Activated CD4-positive, alpha-beta T cell treated with anti-CD3 and anti-CD28 coated beads for 4 hours (primary cell): ENCODE results near the gene GNS.
A peak's percentile ranks its signal among the peaks of the same experiment; 100 is the strongest.

Experiments used
- DNase-seq, 2 donors: peaks; one replicate each; pipeline ENCODE4 v3.0.0-alpha.2; 2020

The GNS gene

DNA sequence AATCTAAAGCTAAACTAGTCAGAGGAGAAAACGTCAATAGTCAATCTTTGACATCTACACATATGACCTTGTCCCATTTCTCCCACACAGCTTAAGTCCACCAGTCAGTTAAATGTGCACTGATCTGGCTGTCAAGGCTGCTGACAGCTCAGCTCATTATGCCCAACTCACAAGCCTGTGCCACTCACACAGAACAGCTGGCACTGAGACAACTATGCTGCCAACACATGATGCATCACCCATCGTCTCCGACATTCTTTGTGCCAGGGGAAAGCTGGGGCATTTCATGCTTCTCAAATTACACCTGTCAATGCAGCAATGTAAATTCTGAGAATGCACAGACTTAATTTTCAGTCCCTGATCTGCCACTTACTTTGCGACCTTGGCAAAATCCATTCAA lies 25.3 kb downstream of the GNS start:
- DNase-seq = no peak

DNA sequence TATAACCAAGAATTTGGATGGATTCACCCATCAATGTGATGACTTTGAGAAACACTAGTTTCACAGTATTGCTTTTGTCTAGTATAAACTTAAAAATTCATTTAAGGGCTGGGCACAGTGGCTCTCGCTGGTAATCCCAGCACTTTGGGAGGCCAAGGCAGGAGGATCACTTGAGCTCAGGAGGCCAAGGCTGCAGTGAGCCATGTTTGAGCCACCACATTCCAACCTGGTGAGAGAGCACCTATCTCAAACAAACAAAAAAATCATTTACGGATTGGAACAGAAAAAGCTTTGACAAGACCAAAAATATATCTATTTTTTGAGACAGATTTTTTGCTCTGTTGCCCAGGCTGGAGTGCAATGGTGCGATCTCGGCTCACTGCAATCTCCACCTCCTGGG lies 27.5 kb downstream of the GNS start:
- no peak for DNase-seq

DNA sequence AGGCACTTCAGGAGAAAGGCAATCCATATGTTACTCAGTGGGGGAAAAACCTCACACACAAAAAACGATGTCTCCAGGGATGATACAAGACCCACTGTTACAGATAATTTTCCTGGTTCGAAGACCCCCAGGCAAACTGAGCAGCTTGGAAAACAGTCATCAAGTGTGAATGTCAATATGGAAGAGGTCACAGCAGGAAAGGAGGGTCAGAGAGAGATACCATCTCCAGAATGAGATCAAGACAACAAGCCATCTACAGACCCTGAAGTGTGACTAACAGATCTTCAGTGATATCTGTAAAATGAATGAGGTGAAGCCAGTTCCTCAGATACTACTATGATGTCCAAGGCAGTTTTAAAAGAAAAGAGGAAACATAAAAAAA lies 28.6 kb downstream of the GNS start:
- DNase-seq = no peak

DNA sequence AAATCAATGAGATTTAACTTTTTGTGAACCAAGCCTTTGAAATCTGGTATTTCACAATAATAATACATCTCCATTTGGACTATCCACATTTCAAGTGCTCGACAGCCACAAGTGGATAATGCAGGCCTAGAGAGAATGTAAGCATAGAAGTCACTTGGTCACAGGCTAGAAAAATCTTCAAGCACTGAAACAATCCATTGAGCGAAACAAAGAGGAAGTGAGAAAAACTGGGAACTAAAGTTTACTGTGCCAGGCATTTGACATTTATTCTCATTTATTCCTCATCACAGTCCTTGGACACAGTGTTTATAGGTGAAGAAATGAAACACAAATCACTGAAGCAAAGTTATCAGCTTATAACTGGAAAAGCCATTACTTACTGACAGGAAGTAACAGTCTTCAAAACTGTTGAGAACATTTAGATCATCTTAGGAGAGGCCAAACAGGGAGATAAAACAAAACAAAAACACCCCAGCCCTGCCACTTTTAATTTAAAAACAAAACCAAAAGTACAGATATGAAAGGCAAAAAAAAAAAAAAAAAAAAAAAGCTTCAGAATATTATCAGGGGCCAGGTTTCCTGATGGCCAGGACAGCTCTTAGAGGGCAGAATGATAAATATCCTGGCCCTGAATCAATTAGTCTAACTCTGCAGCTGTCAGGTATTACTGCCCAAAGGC lies 29.2 kb downstream of the GNS start:
- no peak for DNase-seq

DNA sequence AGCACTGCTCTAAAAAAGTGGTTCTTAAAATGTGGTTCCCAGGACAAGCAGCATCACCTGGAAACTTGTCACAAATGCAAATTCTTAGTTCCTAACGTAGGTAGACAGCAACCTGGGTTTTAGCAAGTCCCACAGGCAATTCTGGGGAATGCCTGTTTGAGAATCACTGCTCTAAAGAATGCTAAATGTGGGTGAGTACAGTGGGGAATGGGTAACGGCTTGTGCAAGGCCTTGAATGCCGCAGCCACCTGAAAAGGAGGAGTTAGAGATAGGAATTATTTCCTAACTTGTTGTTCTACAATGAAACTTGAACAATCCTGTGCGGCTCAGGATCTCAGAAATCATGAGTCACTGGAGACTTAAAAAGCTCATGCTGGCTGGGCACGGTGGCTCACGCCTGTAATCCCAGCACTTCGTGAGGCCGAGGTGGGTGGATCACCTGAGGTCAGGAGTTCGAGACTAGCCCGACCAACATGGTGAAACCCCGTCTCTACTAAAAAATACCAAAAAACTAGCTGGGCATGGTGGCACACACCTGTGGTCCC lies 34.9 kb downstream of the GNS start:
- no peak for DNase-seq

DNA sequence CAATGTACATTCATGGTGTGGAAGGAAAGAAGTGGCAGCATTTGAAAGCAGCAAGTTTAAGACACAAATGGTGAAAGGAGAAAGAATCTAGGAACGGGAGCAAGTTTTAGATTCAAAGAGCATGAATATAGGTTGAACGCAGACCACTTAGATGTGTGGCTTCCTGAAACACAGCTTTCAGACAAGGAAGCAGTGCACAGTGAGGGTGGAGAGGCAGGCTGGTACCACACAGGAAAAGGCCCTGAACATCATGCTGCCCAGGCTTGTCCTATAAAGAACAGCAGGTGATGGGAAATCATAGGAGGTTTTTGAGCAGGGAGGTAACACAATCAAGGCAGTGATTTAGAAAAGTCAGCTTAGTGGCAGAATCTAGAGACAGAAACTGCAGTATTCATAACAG lies 35.6 kb downstream of the GNS start:
- DNase-seq = no peak

DNA sequence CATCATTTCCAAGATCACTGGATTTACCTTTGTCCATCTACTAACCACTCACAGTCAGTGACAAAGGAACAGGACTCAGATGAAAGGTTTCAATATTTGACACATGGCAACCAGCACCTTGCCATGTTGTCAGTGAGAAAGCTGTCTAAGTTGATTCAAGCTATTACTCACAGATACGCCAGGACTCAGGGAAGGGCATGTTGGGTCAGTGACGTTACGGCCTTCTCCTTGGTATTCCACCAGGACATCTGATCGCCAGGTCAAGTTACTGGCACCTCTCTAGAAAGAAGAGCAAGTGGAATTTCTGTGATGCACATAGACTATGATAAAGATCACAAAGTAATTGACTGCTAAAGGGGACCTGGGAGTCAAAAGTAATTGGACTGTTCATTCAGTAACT lies 36.4 kb downstream of the GNS start:
- no peak for DNase-seq

DNA sequence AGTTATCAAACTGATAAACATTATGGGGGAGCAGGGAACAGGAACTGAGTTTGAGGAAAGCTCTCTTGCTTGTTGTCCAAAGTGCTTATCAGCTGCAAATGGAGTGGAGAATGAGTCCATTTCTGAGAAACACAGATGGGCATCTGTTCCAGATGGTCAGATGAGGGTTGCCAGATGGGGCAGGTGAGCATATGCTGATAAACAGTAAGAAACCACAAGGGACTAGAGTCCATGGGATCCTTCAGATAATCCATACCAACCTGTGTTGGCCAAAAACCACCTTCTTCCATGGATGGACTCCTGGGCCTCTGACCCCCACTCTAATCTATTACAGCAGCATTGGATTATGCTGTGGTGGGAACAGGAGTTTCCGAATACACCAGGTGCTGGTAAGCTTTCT lies 38.3 kb downstream of the GNS start:
- DNase-seq = no peak

DNA sequence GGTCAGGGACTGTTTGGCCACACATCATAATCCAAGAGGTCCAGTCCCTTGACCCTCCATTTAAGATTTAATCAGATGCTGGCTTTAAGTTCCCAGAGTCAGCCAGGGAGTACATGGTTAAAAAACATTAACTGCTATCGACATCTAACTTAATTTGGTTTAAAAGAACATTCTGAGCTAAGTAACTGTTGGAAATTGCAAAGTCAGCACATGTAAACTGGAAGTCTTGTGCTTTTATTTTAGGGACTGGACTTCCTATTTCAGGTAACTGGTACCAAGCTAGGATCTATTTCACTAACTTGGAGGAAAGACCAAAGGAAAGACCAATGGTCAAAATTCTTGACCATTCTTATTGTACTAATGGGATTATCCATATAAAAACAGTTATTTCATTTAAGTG lies 40.6 kb downstream of the GNS start:
- DNase-seq = no peak

DNA sequence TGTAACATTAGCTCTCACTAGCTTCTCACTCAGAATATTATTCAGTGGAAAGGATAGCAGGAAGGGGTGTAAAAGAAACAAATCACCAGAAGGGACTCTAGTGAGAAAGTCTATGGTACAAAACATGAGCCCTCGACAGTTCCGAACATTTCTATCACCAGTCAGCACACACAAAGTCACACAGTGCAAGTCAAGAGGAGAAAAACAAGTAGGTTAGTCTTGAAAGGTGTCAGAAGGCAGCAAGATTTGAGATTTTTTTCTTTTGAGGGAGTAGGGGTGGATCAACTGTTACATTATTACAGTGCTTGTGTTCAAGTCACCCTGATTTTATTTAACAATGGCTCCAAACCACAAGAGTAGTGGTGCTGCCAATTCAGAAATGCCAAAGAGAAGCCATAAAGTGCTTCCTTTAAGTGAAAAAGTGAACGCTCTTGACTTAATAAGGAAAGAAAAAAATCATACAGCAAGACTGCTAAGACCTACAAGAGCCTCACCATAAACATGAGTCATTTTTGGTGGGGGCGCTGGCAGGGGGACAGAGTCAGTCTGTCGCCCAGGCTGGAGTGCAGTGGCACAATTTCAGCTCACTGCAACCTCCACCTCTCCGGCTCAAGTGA lies 42.3 kb downstream of the GNS start:
- no peak for DNase-seq

DNA sequence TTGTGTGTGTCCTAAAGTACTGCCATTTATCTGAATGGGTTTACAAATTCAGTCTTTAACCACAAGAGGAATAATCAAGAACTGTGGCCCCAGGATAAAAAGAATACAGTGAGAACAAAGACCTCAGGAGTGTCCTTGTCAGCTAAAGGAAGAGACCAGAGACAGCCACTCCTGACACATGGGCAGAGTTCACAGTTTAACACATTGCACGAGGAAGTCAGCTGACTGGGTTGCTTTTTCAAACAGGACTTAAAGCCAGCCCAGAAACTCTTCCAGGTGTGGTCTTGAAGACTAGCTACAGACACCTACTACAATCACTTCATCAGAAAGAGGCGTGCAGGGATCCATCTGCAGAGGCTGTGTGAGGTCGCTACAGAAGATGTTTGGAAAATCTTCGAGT lies 42.8 kb downstream of the GNS start:
- no peak for DNase-seq

DNA sequence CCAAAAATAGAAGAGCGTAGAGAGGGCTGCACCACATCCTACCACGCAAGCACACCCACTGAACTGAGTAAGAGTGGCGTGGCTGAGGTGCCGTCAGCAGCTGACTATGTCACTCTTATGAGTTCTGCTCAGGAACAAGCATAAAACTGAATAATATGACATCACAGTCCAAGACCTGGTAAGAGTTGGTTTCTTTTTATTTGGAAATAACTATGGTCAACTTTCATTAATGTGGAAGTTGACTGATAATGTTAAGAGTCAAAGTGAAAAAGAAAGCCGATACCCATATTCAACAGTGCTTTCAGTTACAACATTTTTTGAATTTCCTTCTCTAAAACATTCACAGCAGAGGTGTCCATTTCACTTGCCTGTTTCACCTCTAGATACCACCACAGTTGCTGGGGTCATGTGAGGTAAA lies 44.6 kb downstream of the GNS start:
- peak in 1 of 2 donors; percentile 11 for DNase-seq

DNA sequence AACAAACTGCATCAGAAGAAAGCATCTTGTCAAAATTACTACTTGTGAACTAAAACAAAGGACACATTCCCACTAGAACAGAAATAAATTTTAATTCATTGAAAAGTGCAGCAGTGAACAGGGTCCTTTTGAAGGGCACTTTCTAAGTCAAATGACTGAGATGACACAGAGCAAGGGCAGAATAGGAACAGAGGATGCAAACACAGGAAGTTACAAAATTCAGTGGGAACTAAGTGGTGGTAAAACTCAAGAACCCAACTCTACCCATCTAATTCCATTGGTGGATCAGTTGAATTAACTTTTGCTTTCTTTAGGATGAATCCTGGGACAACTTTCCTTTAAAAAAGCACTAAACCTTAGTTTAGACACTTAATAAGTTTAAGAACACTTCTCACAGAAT lies 45.8 kb downstream of the GNS start:
- no peak for DNase-seq

DNA sequence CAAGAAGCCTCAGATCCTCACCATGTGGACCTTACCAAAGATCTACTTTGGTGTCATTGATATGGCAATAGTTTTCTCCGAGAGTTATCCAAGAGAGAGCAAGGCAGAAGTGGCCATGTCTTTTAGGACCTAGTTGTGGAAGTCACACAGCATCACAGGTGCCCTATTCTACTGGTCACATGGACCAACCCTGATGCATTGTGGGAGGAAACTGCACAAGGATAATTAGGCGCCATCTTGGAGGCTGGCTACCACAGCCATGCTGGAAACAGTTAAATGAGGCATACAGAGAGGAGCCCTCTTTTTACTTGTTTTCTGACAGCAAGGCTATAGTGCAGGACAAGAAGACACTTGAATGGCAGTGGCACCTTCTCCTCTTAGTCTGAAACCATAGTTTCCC lies 49.8 kb downstream of the GNS start:
- no peak for DNase-seq

DNA sequence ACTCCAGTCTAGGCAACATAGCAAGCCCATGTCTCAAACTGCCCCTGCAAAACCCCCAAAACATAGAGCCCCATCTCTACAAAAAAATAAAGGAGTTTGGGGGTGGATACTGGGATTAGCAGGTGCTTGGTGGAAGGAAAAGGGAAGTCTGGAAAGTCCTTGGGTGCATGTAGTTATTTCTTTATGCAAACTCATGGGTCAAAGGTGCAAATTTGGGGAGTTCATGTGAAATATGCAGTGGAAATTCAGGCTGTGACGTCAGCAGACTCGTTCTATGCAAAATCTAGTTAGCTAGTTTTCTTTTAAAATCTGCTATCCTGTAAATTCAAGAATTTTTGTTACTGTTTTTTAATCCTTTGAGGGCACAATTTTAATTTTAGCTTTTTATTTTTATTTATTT lies 51.3 kb downstream of the GNS start:
- no peak for DNase-seq

DNA sequence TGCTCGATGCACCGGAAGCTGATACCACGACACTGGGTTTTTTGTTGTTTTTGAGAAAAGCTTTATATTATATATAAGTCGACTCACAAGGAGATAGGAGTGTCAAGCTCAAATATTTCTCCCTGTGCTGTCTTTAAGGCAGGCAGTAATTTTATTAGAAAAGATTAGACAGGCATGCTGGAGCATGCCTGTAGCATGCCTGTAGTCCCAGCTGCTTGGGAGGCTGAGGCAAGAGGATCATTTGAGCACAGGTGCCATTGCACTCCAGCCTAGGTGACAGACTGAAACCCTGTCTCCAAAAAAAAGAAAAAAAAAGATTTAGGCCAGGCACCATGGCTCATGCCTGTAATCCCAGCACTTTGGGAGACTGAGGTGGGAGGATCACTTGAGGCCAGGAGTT lies 51.8 kb downstream of the GNS start:
- no peak for DNase-seq

DNA sequence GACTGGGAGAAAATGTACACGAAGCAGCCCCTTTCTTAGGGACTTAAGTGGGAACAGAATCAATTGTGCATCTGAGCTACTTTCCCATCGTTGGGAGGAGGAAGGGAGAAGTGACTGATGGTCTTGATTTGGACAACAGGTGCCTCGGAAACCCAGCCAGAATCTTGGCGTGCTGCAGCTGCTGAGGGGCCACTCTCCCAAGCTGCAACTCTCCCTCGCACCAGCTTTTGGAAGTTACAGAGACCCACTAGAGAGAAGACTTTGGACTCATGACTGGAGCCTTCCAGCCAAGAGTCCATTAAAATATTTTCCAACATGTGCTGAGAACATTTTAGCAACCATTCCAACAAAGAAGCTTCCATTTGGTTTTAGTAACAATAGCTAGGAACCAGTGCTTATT lies 52.3 kb downstream of the GNS start:
- no peak for DNase-seq

DNA sequence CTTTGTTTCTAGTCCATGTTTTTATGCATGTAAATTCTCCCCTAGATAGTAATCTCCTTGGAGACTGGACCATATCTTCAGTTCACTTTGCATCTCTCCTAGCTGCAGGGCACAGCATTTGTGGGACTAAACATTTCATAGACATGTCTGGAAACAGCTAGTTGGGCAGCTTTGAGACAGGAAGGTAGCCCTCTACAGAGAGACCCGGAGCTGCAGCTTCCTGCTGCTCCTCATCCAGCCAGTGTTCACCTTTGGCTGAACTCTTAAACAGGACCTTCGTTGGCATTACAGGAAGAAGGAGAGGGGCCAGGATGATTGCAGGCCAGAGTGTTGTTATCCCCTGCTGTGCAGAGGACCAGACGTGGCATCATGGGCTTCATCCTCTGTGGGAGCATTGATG lies 52.9 kb downstream of the GNS start:
- no peak for DNase-seq

DNA sequence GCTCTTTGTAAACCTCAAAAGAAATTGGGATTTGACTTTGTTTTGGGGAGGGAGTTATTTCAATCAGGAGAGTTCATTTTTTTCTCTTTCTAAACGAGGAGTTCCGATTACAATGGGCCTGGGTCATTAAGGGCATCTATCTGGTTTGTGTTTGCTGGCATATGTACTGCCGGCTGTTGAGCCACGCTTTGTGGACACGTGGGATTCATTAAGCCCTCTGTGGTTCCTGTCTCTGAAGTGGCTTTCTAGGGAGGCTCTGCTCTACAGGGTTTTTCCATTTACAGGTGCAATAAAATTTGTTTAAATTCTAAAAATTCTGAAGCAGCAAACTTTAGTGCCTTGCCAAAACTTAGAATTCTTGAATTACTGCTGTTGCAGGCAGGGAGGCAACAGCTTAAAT lies 57.9 kb downstream of the GNS start:
- no peak for DNase-seq

DNA sequence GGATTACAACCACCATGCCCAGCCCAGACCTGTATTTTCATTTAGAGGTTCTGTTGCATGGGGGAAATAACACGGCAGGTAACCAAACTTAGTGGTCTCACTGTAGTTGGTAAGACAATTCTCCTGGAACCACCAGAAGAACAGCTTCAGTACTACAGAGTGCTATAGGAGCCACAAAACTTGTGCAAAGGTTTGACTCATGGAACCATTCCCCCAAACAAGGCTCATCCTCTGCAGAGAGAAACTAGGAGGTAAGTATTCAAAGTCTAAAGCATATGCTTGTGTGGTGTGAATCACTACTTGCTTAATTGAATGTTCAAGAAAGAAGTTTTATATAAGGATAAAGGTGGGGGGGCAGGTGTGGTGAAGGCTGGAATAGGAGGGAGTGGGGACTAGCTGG lies 58.7 kb downstream of the GNS start:
- no peak for DNase-seq

DNA sequence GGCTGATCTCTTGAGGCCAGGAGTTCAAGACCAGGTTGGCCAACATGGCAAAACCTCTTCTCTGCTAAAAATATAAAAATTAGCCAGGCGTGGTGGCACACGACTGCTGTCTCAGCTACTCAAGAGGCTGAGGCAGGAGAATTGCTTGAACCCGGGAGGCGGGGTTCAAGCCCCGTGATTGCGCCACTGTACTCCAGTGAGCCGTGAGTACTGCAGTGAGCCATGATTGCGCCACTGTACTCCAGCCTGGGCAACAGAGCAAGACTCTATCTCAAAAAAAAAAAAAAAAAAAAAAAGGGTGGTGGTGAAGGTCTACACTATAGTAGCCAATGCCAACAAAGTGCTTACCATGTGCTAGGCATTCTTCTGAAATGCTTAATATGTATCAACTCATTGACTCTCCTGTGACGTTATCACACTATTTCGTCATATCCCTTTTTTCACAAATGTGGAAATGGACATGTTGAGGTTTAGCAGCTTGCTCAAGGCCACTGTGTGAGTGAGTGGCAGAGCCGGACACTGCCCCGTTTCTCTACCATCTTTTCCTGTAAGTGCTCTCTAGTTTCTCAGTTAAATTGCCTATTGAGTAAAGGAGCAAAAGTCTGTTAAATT lies 59.6 kb downstream of the GNS start:
- DNase-seq = no peak

DNA sequence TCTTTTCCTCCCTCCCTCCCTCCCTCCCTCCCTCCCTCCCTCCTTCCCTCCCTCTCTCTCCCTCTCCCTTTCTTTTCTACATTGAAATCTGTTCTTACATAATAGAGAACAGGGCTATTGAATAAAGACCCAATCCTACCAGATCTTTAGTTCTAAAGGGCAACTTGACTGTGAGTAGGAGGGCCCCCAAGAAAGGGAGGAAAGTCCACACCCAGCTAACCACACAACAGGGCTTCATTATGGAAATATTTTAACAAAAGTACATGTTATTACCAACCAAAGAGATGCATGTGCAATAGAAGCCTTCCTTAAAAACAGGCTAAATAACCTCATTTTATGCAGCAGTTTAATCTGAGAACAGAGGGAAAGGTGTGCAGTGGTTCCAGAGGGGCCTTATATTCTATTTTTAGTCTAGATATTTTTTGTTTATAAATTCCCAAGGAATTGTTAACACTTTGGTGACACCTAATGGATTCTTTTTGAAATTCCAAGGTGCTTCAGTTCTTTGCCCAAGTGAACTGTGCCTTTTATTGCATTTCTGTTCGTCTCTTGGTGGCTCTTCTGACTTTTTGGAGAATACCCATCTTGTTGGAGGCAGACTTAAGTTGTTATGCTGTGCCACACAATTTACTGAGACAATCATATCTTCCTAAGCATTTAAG lies 63.0 kb downstream of the GNS start:
- no peak for DNase-seq

DNA sequence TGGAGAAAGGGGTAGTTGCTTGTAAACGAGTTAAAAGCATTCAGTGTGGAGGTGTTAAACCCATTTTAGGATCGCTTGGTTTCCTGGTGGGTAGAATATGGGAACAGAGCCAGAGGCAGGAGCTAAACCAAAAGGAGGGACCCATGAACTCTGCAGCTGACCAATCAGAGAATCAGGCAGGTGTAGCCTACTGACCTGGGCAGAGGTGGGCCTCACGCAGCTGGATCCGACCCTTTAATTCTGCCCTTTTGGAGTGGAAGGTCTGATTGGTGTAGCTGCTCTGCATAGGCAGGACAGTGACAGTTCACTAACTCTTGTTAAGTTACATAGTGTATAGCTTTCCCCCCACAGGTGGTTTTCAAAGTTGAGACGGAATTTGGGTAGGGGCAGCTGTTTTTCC lies 63.7 kb downstream of the GNS start:
- DNase-seq = no peak
